ENCODE data around the gene NUP88.
"Not testable (repeated sequence)": the region's sequence is repeated elsewhere in the genome, so short reads cannot be mapped to it uniquely, and the experiment has no call there.

The NUP88 gene

GRCh38 chr17:5419356-5419958, at the start of gene NUP88:
Gene NUP88 (minus strand): TSS chr17:5419662. CDS start chr17:5419650, 12 bp downstream.
- ATAC-seq (peak; percentile 97), DNase-seq (ENCODE audit: low spot score in 2 of 2) (peak; percentile 87 to 96)
- Mint-ChIP-seq H3K4me1 (peaks cover 18% of the 10 kb centered on the region), H3K9me3 (no peaks in the 10 kb centered on the region), H3K4me3 (peak within 1 kb of the TSS; percentile 95), H3K36me3 (no peaks in the 10 kb centered on the region), H3K27ac (peak within 1 kb of the TSS; percentile 96)

DNA sequence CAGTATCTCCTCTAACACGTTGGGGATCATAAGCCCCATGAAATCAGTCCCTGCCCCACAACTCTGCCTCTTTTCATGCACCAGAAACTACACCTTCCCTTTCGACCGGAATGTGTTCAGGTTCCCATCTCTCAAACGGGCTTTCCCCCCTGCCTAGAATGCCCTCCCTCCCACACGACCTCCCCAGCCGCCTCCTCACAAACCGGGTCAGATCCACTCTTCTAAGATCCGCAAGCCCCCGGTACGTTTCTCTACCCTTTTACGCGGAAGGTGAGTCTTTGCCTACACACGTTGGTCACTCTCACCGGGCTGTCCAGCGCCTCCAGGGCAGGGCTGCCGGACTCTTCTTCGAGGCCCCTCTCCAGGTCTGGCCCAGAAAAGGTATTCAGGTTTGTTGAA, 48.6 kb upstream of the NUP88 start:
- no peaks in the 10 kb centered on the region for H3K9me3 Mint-ChIP-seq
- peak in 1 of 2 donors; percentile 70 for DNase-seq (ENCODE audit: low spot score in 2 of 2)
- peak; percentile 34 for ATAC-seq
- H3K27ac Mint-ChIP-seq, result peak overlapping the region; percentile 84
- peak overlapping the region; percentile 84 for H3K4me3 Mint-ChIP-seq
- peaks cover 38% of the 10 kb centered on the region for H3K4me1 Mint-ChIP-seq
- H3K36me3 Mint-ChIP-seq, result peaks cover 52% of the 10 kb centered on the region

DNA sequence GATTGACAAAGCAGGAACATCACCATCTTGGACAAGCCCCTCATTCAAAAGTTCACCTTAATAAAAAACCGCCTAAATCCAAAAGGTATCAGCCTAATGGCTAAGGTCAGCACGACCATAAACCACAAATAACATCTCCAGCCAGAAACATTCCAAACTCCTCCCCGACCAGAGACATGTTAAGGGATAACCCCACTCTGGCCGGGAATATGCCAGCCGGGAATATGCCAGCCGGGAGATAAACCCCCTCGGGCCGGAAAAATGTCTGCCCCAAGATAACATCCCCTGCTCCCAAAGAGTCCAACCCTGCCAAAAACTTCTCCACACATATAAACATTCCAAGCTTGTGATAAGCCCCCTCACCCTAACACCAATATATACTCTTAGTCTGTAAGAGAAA, 48.0 kb upstream of the NUP88 start:
- Mint-ChIP-seq H3K27ac (peak overlapping the region; percentile 84), H3K9me3 (no peaks in the 10 kb centered on the region), H3K4me1 (peaks cover 38% of the 10 kb centered on the region), H3K4me3 (peak overlapping the region; percentile 84), H3K36me3 (peaks cover 52% of the 10 kb centered on the region)
- ATAC-seq (no peak), DNase-seq (ENCODE audit: low spot score in 2 of 2) (no peak)

DNA sequence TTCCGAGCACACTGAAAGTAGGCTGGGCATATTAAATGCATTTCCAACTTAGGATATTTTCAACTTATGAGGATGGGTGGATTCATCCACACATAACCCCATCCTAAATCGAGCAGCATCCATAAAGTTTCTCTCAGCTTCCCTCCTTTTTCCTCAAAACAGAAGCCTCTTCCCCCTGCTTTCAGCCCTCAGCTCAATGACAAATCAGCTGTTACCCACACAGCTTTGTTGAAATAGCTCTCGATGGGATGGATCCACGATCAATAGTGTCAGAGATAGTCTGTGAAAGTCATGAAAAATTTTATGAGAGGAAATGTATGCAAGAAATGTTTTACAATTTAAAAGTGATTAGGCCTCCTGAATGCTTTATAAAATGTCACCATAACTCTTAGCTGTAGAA, 46.8 kb upstream of the NUP88 start:
- H3K4me1 Mint-ChIP-seq, result peaks cover 38% of the 10 kb centered on the region
- DNase-seq (ENCODE audit: low spot score in 2 of 2) (no peak), ATAC-seq (no peak)
- peak overlapping the region; percentile 84 for H3K4me3 Mint-ChIP-seq
- no peaks in the 10 kb centered on the region for H3K9me3 Mint-ChIP-seq
- H3K36me3 Mint-ChIP-seq, result peaks cover 52% of the 10 kb centered on the region
- no peak overlapping the region for H3K27ac Mint-ChIP-seq

- peaks cover 66% of the 10 kb centered on the region for H3K36me3 Mint-ChIP-seq
Measured at GRCh38 chr17:5464717-5465507, 45.5 kb upstream of the NUP88 start.

GRCh38 chr17:5446786-5447185, 27.3 kb upstream of the NUP88 start:
- ATAC-seq (no peak), DNase-seq (ENCODE audit: low spot score in 2 of 2) (no peak)
- H3K4me1 Mint-ChIP-seq, result no peaks in the 10 kb centered on the region
- H3K9me3 Mint-ChIP-seq, result no peaks in the 10 kb centered on the region
- peaks cover 96% of the 10 kb centered on the region for H3K36me3 Mint-ChIP-seq
- no peak overlapping the region for H3K4me3 Mint-ChIP-seq
- H3K27ac Mint-ChIP-seq, result no peak overlapping the region

More at GRCh38 chr17:5464717-5465507, 45.5 kb upstream of the NUP88 start:
- Mint-ChIP-seq H3K4me3 (no peak overlapping the region), H3K27ac (no peak overlapping the region), H3K9me3 (no peaks in the 10 kb centered on the region), H3K4me1 (peaks cover 38% of the 10 kb centered on the region)
- no peak for ATAC-seq
- DNase-seq (ENCODE audit: low spot score in 2 of 2), result no peak

DNA sequence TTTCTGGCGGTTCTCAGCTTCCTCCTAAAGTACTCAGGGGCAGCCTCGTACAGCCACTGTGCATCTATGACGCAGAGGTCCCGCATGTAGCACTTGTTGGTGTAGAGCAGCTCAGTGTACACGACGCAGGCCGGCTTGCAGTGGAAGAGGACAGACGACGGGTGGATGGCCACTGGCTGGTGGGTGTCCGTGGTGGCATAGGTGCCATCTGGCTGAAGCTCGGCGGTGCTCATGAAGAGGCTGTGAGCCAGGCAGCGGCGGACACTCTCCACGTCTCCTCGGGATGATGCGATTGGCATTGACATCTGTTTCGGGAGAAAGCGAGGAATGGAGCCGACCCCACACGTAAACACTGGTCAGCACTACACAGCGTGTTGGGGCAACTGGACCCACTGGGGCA, 24.7 kb upstream of the NUP88 start:
- Mint-ChIP-seq H3K9me3 (no peaks in the 10 kb centered on the region), H3K36me3 (peaks cover 80% of the 10 kb centered on the region), H3K4me1 (peaks cover 11% of the 10 kb centered on the region), H3K27ac (no peak overlapping the region), H3K4me3 (no peak overlapping the region)
- DNase-seq (ENCODE audit: low spot score in 2 of 2) (no peak), ATAC-seq (no peak)

- Mint-ChIP-seq H3K27ac (no peak overlapping the region), H3K4me1 (peaks cover 13% of the 10 kb centered on the region), H3K9me3 (no peaks in the 10 kb centered on the region), H3K4me3 (no peak overlapping the region), H3K36me3 (peaks cover 80% of the 10 kb centered on the region)
- no peak for ATAC-seq
- no peak for DNase-seq (ENCODE audit: low spot score in 2 of 2)
Measured at GRCh38 chr17:5443728-5444127, 24.3 kb upstream of the NUP88 start.

DNA sequence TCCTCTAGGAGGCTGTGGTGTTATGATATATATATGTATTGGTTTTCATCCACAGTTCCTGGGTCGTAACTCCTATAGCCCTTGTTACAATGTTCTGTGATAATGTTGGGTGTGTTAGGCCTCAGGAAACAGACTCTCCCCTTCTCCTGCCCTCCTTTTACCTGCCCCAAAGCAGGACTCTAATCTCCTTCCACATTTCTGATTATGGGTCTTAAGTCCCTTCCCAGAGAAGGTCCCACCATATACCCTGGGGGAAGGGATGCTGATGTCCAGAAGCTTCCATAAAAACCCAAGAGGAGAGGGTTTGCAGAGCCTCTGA, 19.9 kb upstream of the NUP88 start:
- Mint-ChIP-seq H3K4me1 (peaks cover 44% of the 10 kb centered on the region), H3K9me3 (no peaks in the 10 kb centered on the region), H3K27ac (peak overlapping the region; percentile 94), H3K4me3 (peak overlapping the region; percentile 78), H3K36me3 (peaks cover 79% of the 10 kb centered on the region)
- ATAC-seq, result no peak
- no peak for DNase-seq (ENCODE audit: low spot score in 2 of 2)

- Mint-ChIP-seq H3K4me3 (peak within 1 kb of the TSS; percentile 78), H3K4me1 (peaks cover 44% of the 10 kb centered on the region), H3K9me3 (no peaks in the 10 kb centered on the region), H3K27ac (peak within 1 kb of the TSS; percentile 94), H3K36me3 (peaks cover 79% of the 10 kb centered on the region)
- DNase-seq (ENCODE audit: low spot score in 2 of 2), result peak; percentile 97 to 98
- ATAC-seq, result peak; percentile 92
Measured at GRCh38 chr17:5438716-5439445, 19.4 kb upstream of the NUP88 start, which contains the start of gene C1QBP. Gene C1QBP (minus strand): TSS chr17:5439155. CDS start chr17:5439073, 82 bp downstream.

DNA sequence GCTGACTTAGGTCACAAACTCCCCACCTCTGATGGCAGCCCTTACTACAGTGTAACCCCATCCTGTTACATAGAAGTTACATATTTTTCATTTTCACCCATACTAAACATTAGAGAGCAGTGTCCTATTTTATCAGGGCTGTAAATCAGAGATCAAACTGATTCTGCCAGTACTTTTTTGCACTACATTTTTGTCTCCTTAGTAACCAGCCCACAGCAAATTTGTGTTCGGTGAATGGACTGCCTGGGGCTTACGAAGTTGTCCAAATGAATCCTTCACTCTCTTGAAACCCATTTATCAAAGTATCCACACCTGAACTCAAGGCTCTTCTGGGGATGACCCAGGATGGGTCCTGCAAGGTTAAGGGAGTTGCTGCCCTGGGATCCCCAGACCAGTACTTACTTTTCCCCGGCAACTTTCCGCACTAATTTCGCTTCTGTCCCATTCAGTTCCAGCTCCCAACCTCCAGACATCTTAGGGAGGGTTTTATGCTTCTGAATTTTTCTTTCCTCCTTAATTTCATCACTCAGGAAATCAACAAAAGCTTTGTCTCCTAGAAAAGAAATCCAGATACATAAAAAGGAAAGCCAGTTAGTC, 18.4 kb upstream of the NUP88 start:
- Mint-ChIP-seq H3K4me1 (peaks cover 44% of the 10 kb centered on the region), H3K4me3 (peak overlapping the region; percentile 78), H3K9me3 (no peaks in the 10 kb centered on the region), H3K36me3 (peaks cover 83% of the 10 kb centered on the region), H3K27ac (peak overlapping the region; percentile 83)
- DNase-seq (ENCODE audit: low spot score in 2 of 2) (no peak), ATAC-seq (no peak)

- H3K36me3 Mint-ChIP-seq, result peaks cover 88% of the 10 kb centered on the region
- not testable (repeated sequence) for ATAC-seq; H3K9me3 Mint-ChIP-seq; DNase-seq (ENCODE audit: low spot score in 2 of 2)
- H3K4me1 Mint-ChIP-seq, result peaks cover 47% of the 10 kb centered on the region
- H3K27ac Mint-ChIP-seq, result peak overlapping the region; percentile 83
- peak overlapping the region; percentile 78 for H3K4me3 Mint-ChIP-seq
Measured at GRCh38 chr17:5435781-5436315, 16.4 kb upstream of the NUP88 start.

DNA sequence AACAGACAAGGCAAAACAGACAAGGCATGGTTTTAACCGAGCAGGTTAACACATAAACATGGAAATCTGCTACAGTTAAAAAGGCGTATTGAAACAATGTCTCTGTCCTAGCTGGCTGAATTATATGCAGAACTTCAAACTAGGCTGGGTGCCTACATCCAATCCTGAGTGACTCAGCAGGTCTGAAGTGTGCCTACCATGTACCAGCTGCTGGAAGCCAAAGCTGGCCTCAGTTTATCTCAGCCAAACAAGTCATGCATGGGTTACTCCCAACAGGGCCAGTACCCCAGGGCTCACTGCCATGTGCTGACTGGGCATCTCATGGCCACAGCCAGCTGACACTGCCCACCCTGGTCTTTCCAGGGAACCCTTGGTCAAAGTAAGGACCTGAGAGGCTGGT, 15.5 kb upstream of the NUP88 start:
- ATAC-seq, result no peak

DNA sequence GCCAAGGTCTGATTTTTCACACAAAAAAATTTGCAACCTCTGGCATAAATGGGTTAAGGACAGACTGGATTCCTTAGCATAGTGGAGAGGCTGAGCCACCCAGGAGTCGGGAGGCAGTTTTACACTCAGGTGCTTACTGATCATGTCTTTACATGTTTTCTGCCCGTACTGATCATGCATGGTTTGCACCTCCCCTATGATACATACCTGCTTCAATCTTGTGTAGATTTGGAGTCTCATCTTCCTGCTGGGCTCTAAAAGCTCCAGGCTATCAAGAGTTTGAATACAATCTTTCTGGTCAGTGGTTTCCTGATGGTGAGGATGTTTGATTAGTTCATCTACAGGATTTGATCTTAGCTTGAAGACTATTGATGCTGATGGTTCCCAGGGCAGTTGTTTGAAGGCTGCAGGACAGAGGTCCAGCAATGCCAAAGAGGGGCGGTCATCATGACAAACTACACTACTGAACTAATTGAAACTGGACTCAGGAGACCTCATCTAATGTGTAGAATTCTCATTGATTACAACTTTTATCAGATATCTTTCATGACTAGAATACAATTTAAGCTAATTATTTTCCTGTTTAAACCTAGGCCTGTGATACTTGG, 12.6 kb upstream of the NUP88 start:
- peaks cover 24% of the 10 kb centered on the region for H3K4me1 Mint-ChIP-seq
- H3K36me3 Mint-ChIP-seq, result peaks cover 76% of the 10 kb centered on the region
- DNase-seq (ENCODE audit: low spot score in 2 of 2) (no peak), ATAC-seq (no peak)
- no peak overlapping the region for H3K4me3 Mint-ChIP-seq
- no peaks in the 10 kb centered on the region for H3K9me3 Mint-ChIP-seq
- peak overlapping the region; percentile 67 for H3K27ac Mint-ChIP-seq

More for the DNA sequence above, 15.5 kb upstream of the NUP88 start:
- Mint-ChIP-seq H3K4me3 (no peak overlapping the region), H3K27ac (no peak overlapping the region), H3K9me3 (no peaks in the 10 kb centered on the region), H3K4me1 (peaks cover 48% of the 10 kb centered on the region), H3K36me3 (peaks cover 97% of the 10 kb centered on the region)
- no peak for DNase-seq (ENCODE audit: low spot score in 2 of 2)

Measured in stimulated activated effector memory CD8-positive, alpha-beta T cell treated with anti-CD3 and anti-CD28 coated beads, Interleukin-12 subunit alpha, Interleukin-12 subunit beta, amount 100 ng/mL, for 72 hours (primary cell).